Lower leg skin (tissue), 3 donors: Measurements from ENCODE around the gene CCSAP.

Experiments
- POLR2A ChIP-seq, 2 donors: fragments of 450-650 bp; IDR thresholded peaks; one replicate each; pipeline ENCODE4 v1.6.1; 2016 to 2017; ENCODE audit warnings: antibody characterized with exemption in 2 of 2, mild to moderate bottlenecking in 1 of 2, moderate library complexity in 1 of 2
- TF ChIP-seq, protein P1 (sequence below), 3 donors: fragments of 450-650 bp; IDR thresholded peaks; one replicate each; pipeline ENCODE4 v1.5.1; 2016; ENCODE audit warnings: antibody characterized with exemption in 3 of 3, mild to moderate bottlenecking in 3 of 3, moderate library complexity in 2 of 3

DNA sequence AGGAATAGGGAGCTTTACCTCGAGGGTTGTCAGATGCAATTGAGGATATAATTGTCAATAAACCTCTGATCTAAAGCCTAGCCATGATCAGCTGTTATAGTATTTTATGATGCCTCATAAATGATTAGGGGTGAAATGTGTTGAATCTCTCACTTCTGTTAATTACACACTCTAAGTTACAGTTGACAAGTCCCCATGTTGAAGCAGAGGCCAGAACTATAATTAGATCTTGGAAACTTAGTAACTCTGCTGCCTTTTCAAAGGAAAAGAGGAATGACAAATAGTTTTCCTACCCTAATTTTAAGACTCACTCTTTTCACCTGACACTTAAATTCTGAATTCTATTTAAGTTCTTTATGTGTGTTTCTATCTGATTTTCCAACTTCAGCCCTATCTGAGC, 33.8 kb downstream of the CCSAP start:
- TF ChIP-seq, protein P1, sequence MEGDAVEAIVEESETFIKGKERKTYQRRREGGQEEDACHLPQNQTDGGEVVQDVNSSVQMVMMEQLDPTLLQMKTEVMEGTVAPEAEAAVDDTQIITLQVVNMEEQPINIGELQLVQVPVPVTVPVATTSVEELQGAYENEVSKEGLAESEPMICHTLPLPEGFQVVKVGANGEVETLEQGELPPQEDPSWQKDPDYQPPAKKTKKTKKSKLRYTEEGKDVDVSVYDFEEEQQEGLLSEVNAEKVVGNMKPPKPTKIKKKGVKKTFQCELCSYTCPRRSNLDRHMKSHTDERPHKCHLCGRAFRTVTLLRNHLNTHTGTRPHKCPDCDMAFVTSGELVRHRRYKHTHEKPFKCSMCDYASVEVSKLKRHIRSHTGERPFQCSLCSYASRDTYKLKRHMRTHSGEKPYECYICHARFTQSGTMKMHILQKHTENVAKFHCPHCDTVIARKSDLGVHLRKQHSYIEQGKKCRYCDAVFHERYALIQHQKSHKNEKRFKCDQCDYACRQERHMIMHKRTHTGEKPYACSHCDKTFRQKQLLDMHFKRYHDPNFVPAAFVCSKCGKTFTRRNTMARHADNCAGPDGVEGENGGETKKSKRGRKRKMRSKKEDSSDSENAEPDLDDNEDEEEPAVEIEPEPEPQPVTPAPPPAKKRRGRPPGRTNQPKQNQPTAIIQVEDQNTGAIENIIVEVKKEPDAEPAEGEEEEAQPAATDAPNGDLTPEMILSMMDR (IDR thresholded peaks at IDR 0.05): no peak
- TF ChIP-seq POLR2A (IDR thresholded peaks at IDR 0.05): no peak
